OCI-LY1 (cell line): Measurements from ENCODE around the gene SLC2A4RG.

Experiments
- CTCF ChIP-seq: fragments of 200-600 bp; sonication (generic), shearing (Covaris generic); IDR thresholded peaks from 2 replicates; pipeline ENCODE4 v1.5.1; 2017; ENCODE audit warnings: mild to moderate bottlenecking, antibody characterized with exemption, low read length, moderate library complexity, mixed read lengths
- EZH2 ChIP-seq: fragments of 200-600 bp; sonication (generic), shearing (Covaris generic); IDR thresholded peaks from 2 replicates; pipeline ENCODE4 v1.8.0; 2017; ENCODE audit warnings: borderline replicate concordance, mixed run types, mild to moderate bottlenecking, antibody characterized with exemption, low read length, moderate library complexity, mixed read lengths

GRCh38 chr20:63712191-63712590 lies 27.4 kb upstream of the SLC2A4RG start:
- TF ChIP-seq CTCF = no peak
- no peak for TF ChIP-seq EZH2
